ENCODE results near the gene DGKB.

DNA sequence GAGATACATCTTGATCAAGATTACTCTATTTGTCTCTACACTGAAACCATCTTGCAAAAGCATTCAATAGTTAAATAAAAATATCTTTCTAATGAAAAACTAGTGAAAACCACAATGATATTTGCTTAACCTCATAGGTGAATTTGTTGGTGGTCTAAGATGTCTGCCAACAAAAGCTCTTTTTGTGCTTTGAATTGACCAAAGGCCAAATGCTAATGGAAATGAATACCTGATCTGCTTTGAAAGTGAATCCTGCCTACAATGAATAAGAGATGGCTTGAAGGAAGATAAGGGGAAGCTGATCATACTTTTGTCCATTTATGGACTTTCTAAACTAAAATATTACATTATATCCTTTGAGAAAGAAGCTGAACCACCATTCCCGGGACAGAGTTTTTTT lies 684.2 kb downstream of the DGKB start:
- TF ChIP-seq ZFP30 (CRISPR knock-in tag; IDR thresholded peaks at IDR 0.05): no peak
- TF ChIP-seq TOX (CRISPR knock-in tag; IDR thresholded peaks at IDR 0.05; ENCODE audit: borderline replicate concordance): no peak
- TF ChIP-seq ZFP3 (CRISPR knock-in tag; IDR thresholded peaks at IDR 0.05): no peak
- TF ChIP-seq GLIS3 (CRISPR knock-in tag; IDR thresholded peaks at IDR 0.05): no peak
- no peak for TF ChIP-seq ZC3H10 (CRISPR knock-in tag; IDR thresholded peaks at IDR 0.05)
- TF ChIP-seq ZNF565 (CRISPR knock-in tag; conservative IDR thresholded peaks at IDR 0.05; ENCODE audit: low read depth): no peak
- no peak for TF ChIP-seq TCF4 (CRISPR knock-in tag; IDR thresholded peaks at IDR 0.05; ENCODE audit: borderline replicate concordance)
- TF ChIP-seq, protein P1, sequence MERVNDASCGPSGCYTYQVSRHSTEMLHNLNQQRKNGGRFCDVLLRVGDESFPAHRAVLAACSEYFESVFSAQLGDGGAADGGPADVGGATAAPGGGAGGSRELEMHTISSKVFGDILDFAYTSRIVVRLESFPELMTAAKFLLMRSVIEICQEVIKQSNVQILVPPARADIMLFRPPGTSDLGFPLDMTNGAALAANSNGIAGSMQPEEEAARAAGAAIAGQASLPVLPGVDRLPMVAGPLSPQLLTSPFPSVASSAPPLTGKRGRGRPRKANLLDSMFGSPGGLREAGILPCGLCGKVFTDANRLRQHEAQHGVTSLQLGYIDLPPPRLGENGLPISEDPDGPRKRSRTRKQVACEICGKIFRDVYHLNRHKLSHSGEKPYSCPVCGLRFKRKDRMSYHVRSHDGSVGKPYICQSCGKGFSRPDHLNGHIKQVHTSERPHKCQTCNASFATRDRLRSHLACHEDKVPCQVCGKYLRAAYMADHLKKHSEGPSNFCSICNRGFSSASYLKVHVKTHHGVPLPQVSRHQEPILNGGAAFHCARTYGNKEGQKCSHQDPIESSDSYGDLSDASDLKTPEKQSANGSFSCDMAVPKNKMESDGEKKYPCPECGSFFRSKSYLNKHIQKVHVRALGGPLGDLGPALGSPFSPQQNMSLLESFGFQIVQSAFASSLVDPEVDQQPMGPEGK (CRISPR knock-in tag; IDR thresholded peaks at IDR 0.05; ENCODE audit: borderline replicate concordance): no peak
- TF ChIP-seq, protein P2, sequence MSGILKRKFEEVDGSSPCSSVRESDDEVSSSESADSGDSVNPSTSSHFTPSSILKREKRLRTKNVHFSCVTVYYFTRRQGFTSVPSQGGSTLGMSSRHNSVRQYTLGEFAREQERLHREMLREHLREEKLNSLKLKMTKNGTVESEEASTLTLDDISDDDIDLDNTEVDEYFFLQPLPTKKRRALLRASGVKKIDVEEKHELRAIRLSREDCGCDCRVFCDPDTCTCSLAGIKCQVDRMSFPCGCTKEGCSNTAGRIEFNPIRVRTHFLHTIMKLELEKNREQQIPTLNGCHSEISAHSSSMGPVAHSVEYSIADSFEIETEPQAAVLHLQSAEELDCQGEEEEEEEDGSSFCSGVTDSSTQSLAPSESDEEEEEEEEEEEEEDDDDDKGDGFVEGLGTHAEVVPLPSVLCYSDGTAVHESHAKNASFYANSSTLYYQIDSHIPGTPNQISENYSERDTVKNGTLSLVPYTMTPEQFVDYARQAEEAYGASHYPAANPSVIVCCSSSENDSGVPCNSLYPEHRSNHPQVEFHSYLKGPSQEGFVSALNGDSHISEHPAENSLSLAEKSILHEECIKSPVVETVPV (CRISPR knock-in tag; IDR thresholded peaks at IDR 0.05): no peak
- no peak for TF ChIP-seq SNAI2 (CRISPR knock-in tag; IDR thresholded peaks at IDR 0.05)
- no peak for TF ChIP-seq PPARA (CRISPR knock-in tag; IDR thresholded peaks at IDR 0.05; ENCODE audit: borderline replicate concordance)

Data from SK-N-SH treated with all-trans-retinoic acid at 6 μM for 48 hours (cell line).